HG02973 (cell line): ENCODE data around the gene PSMD5.

ENCODE experiments used
- ATAC-seq: cut with Tn5 transposase; IDR thresholded peaks from one replicate; pipeline ENCODE4 v1.9.1; 2021; ENCODE audit warnings: moderate library complexity; ENCODE audit not compliant: unreplicated experiment

Gene PSMD5

DNA sequence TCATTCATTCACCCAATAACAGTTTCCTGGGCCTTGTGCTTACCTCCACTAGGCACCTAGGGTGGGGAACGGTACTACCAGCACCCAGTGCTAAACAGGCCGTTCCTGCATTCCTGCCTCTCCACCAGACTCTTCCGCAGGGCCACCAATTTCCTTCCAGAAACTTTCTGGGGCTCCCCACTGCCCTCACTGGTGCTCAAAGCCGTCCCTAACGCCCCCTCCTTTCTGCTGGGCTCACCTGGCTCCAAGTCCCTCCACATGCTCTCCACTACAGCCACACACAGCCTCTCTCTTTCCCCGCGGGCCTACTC is 32.9 kb upstream of the PSMD5 start:
- ATAC-seq = no peak

DNA sequence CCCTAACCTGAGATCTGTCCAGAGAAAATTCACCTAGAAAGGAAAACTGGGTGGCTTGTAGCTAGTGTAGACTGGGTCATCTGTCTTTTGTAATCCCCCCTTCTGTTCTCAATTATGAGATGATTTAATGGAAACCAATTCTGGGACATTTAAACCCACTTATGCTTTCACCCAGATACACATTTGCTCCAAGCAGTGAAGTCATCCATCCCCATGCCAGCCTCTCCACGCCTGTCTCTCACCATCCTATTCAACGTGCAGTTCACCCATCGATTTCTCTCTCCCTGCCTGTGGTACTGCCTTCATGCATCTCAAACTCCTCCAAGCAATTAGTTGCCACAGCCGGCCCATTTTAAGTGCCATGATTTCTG is 32.5 kb upstream of the PSMD5 start:
- ATAC-seq = no peak

DNA sequence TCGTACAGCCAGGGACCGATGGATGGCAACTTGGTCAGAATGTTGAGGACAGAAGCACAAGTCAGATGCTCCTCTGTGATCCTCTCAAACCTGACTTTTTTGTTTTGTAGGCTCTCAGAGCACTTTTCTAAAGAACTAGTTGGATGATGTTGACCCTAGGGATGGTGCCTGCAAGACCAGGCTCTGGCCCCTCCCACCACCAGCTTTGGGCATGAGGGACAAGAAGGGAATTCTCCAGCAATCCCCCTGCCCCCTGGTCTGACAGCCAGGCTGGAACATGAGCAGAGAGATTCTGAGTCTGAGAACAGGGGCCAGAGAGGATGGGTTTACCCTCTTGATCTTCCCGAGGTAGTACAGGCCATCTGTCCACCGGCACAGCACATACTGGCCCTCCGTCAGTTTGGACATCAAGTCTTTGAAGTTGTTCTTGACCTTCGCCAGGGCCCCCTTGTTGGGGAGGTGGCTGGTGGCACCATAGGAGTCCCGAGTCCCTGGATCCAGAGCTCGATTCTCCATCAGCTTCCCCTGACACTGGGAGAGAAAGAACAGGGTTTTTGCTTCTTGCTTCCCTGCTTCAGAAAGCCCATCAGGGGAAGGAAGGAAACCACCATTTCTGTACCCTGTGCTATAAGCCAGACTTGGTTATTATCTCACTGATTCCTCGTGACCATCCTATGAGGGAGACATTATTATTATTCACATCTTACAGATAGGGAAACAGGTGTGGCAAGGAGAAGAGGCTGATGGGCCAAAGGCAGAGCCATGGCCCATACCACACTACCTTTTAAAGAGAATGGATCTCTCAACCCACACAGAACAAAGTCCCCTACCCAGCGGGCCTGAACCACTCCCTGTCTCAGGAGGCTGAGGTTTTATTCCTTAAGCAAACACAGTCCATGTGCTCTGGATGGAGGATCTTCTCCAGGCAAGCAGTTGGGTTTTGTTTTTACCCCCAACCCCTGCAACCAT is 31.8 kb upstream of the PSMD5 start:
- no peak for ATAC-seq

- ATAC-seq = no peak
These were observed 30.8 kb upstream of the PSMD5 start for GRCh38 chr9:120873512-120873911.

DNA sequence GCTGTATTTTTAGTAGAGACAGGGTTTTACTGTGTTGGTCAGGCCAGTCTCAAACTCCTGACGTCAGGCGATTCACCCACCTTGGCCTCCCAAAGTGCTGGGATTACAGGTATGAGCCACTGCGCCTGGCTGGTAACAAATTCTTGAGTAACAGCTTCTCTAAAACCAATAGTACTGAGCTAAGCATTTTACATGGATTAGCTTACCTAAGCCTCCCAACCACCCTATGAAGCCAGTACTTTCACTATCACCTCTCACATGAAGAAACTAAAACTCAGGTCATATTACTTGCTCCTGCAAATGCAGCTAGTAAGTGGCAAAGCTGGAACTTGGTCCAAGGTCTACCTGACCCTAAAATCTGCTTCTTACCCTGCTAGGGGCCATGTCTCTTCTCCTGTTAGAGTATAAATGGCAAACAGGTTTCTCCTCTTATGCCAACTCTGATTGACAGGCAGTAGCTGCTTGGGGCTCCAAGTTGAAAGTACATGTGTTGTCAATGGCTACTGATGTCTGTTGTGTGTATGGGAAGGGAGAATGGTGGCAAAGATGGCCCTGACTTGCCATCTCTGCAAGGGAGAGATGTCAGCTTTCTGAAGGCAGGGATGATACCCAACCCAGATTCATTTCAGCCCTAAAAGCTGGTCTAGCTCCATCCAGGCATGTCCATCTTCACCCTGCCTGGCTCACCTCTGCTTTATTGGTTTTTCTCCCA is 30.2 kb upstream of the PSMD5 start:
- ATAC-seq = no peak

DNA sequence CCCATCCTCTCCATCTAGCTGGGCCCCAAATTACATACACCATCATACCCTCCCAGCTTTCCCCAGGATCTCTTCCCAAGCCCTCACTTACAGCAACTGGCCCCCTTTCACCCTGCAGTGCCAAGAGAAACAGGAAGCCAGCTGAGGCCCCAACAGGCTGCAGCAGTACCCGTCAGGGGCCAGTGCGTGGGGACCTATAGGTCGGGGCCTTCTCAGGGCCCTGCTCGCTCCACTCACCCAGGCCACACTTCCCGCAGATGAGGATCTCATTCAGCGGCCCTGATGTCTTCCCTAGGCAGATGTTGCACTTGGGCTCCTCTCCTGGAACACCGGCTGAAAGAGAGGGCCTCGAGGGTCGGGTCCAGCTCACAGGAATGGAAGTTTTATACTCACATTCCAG is 27.5 kb upstream of the PSMD5 start:
- ATAC-seq = no peak

- ATAC-seq = no peak
These were observed 27.0 kb upstream of the PSMD5 start for GRCh38 chr9:120869726-120870125.

DNA sequence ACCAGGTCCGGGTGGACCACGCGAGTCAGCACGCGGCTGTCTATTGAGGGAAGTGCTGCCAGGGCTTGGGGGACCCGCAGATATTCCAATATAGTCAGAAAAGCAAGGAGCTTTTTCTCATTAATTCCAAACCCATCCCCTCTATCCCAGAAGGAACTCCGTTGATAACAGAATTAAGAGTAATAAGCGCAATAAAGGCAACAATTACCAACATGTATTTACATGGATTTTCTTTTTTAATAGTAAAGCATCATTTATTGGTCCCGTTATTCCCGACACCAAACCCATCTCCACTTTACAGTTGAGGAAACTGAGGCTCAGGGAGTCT is 26.6 kb upstream of the PSMD5 start:
- ATAC-seq = no peak

DNA sequence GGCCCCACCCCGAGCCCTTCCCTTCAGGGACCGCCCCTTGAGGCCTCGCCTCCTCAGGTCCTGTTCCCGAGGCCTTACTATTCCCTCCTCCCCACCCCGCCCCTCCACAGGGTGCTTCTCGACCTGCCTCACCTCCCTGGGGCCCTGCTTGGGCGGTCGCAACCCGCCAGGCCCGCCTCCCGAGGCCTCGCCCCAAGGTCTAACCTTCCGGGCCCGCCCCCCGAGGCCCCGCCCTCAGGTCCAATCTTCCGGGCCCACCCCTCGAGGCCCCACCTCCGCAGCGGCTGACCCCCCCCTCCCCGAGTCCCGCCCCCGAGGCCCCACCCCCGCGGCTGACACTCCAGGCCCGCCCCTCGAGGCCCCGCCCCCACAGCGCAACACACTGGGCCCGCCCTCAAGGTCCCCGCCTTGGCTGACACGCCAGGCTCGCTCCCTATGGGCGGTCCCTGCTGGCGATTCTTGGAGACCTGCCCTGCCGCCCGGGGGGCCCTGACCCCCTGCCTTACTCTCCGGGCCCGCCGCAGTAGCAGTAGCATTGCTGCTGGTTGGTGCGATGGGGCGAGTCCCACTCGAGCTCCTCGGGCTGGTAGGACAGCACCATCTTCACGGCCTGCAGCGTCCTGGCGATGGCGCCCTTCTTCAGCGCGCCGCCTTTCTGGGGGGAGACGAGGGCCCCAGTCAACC is 26.1 kb upstream of the PSMD5 start:
- peak; percentile 87 for ATAC-seq

DNA sequence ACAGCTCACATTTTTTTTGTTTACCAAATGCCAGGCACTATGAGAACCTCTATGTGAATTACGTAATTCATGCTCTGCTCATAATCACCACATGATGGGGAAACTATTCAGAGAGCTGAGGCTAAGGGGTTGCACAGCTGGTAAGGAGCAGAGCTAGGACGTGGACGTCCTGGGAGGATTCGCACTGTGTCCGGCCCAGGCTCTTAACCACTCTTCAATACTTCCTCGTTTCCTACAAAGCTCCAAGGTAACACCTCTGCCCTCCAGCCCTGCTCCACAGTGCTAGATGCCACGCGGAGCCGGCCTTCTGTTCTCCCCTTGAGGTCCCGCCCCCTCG is 25.6 kb upstream of the PSMD5 start:
- no peak for ATAC-seq

GRCh38 chr9:120867676-120868338 is 25.1 kb upstream of the PSMD5 start:
- ATAC-seq = no peak

- no peak for ATAC-seq
These were observed 23.9 kb upstream of the PSMD5 start for GRCh38 chr9:120866651-120867050.

- ATAC-seq = no peak
These were observed 23.1 kb upstream of the PSMD5 start for GRCh38 chr9:120865809-120866208.

DNA sequence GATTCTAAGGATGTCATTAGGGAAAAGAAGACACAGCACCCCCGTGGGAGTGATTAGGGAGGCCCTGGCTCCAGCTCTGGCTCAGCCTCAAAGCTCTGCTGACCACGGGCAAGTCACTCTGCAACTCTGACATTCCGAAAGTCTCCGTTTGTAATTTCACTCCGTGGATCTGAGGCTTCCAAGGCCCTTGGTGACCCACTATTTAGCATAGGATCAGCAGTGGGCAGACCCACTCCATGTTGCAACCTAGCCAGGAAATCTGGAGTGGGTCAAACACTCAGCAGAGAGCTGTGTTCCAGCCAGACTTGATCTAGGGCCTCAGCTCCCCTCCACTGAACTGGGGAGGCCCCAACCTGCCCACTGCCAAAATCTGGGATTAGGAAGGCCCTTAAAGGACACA is 22.5 kb upstream of the PSMD5 start:
- ATAC-seq = no peak

DNA sequence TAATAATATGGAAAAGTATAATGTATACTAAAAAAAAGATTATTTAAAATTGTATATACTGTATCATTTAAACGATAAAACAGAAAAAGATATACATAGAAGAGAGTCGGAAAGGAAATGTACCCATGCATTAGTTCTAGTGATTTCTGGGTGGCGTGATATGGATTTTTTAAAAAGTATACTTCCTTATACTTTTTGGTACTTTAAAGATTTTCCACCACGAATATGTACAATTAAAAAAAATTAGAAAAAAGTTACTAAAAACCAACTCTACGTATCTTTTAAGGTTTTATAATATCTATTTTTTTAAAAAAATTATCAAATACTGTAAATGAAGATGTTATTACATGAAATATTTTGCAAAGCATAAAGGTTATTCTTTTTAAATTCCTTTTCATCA is 22.0 kb upstream of the PSMD5 start:
- no peak for ATAC-seq

- no peak for ATAC-seq
These were observed 21.1 kb upstream of the PSMD5 start for GRCh38 chr9:120863833-120864232.

- no peak for ATAC-seq
These were observed 19.7 kb upstream of the PSMD5 start for GRCh38 chr9:120862452-120862851.

GRCh38 chr9:120861935-120862334 is 19.2 kb upstream of the PSMD5 start:
- no peak for ATAC-seq

GRCh38 chr9:120860083-120860482 is 17.4 kb upstream of the PSMD5 start:
- no peak for ATAC-seq

DNA sequence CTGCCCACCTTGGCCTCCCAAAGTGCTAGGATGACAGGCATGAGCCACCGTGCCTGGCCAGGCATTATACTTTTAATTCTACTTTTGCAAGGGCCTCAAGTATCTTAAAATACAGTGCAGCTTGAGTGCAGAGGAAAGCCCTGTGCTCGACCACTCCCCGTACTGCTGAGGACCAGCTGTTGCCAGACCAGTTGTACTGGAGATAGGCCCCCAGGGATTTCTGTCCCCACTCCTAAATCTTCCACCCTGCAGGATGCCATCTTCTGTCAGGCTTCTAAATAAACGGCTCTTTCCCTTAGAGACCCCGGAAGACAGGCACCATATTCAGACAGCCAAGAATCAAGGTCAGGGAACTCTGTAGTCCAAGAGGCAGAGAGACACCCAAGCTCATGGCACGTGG is 16.6 kb upstream of the PSMD5 start:
- no peak for ATAC-seq

GRCh38 chr9:120857902-120858301 is 15.2 kb upstream of the PSMD5 start:
- ATAC-seq = no peak

DNA sequence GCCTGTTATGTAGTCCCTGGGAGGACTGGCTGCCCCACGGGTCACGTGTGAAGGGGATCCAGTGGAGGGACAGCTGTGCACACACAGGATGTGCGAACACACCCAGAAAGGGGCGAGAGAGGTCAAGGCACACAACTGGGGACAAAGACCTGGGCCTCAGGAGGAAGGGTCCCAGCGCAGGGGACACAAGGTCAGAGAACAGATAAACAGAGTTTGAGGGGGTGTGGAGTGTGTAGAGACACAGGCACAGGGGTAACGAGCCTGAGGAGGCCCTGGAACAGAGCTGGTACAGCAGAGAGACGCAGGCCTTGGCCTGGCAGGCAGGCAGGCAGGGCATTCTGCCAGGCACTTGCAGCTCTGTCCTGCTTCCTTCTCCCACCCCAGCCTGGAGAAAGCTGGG is 14.8 kb upstream of the PSMD5 start:
- no peak for ATAC-seq
